GM12878 (cell line): Measurements from ENCODE around the gene SP100. TPM values are rescaled to one million over a fixed set of nuclear protein-coding genes. Genes with fewer than 3 reads are reported as not detected.
A peak's percentile ranks its signal among the peaks of the same experiment; 100 is the strongest.

Experiments used
- CBFB ChIP-seq: IDR thresholded peaks from 2 replicates; pipeline ENCODE4 v1.6.1; 2016; ENCODE audit warnings: antibody characterized with exemption, low read depth
- CREM ChIP-seq: IDR thresholded peaks from 2 replicates; pipeline ENCODE4 v1.6.1; 2014; ENCODE audit warnings: antibody characterized with exemption, low read depth
- DPF2 ChIP-seq: fragments of 450-650 bp; IDR thresholded peaks from 2 replicates; pipeline ENCODE4 v1.6.1; 2017; ENCODE audit warnings: mild to moderate bottlenecking
- JUND ChIP-seq: IDR thresholded peaks from 2 replicates; pipeline ENCODE4 v1.6.1; 2012; ENCODE audit warnings: low read depth, mild to moderate bottlenecking, low read length, improper control_type of control experiment, moderate library complexity
- MEF2B ChIP-seq: fragments of 450-650 bp; IDR thresholded peaks from 2 replicates; pipeline ENCODE4 v1.6.1; 2018; ENCODE audit warnings: mild to moderate bottlenecking, moderate library complexity; ENCODE audit not compliant: partially characterized antibody, poor library complexity, severe bottlenecking
- NR2F1 ChIP-seq: fragments of 450-650 bp; conservative IDR thresholded peaks from 2 replicates; pipeline ENCODE4 v1.6.1; 2017; ENCODE audit warnings: mild to moderate bottlenecking
- POU2F2 ChIP-seq: IDR thresholded peaks from 3 replicates; pipeline ENCODE4 v1.6.1; 2011; ENCODE audit warnings: low read depth, mild to moderate bottlenecking, low read length, borderline replicate concordance
- RCOR1 ChIP-seq: conservative IDR thresholded peaks from 2 replicates; pipeline ENCODE4 v1.6.1; 2012; ENCODE audit warnings: low read depth, low read length, improper control_type of control experiment
- RELA ChIP-seq: fragments of 450-650 bp; IDR thresholded peaks from 2 replicates; pipeline ENCODE4 v1.8.0; 2014; ENCODE audit warnings: borderline replicate concordance; ENCODE audit not compliant: partially characterized antibody
- SP1 ChIP-seq: IDR thresholded peaks from one replicate; pipeline ENCODE4 v1.6.1; 2011; ENCODE audit warnings: low read depth, low read length
- SPI1 ChIP-seq: IDR thresholded peaks from 2 replicates; pipeline ENCODE4 v1.6.1; 2011; ENCODE audit warnings: low read depth, mild to moderate bottlenecking, low read length, moderate library complexity, borderline replicate concordance; ENCODE audit not compliant: insufficient read depth
- TBL1XR1 ChIP-seq: IDR thresholded peaks from 2 replicates; pipeline ENCODE4 v1.6.1; 2012; ENCODE audit warnings: low read depth, low read length, improper control_type of control experiment
- YY1 ChIP-seq: IDR thresholded peaks from 2 replicates; pipeline ENCODE4 v1.6.1; 2011; ENCODE audit warnings: low read depth, mild to moderate bottlenecking, low read length
- ZBED1 ChIP-seq: IDR thresholded peaks from 2 replicates; pipeline ENCODE4 v1.6.1; 2016; ENCODE audit warnings: borderline replicate concordance
- ZNF217 ChIP-seq: fragments of 450-650 bp; IDR thresholded peaks from 2 replicates; pipeline ENCODE4 v1.6.1; 2017; ENCODE audit warnings: antibody characterized with exemption, mild to moderate bottlenecking
- ZNF622 ChIP-seq: fragments of 450-650 bp; IDR thresholded peaks from 2 replicates; pipeline ENCODE4 v1.6.1; 2017; ENCODE audit warnings: mild to moderate bottlenecking, inconsistent platforms
- polyA plus RNA-seq, 11 experiments: library from polyadenylated mRNA; depleted of rRNA in 4 of 11; unstranded in 6 of 11; stranded (reverse) in 5 of 11; fragments of >200 nt; fragmentation: Nextera tagmentation in 4 of 11; fragmentation: Illumina TruSeq in 1 of 11; extraction: Ambion mirVana in 4 of 11; extraction: Trizol in 1 of 11; gene quantifications; 1 replicate in 1 of 11; 2 replicates in 10 of 11; pipeline versions ENCODE4 v1.2.1 to v1.2.3, GENCODE V29; 2011 to 2016; ENCODE audit warnings: inconsistent platforms in 2 of 11, missing spikeins in 2 of 11, low read depth in 1 of 11
- total RNA-seq, 4 experiments: library from RNA; depleted of rRNA in 3 of 4; stranded (reverse); fragments of >200 nt in 3 of 4; fragmentation: Illumina TruSeq in 1 of 4; extraction: Trizol in 1 of 4; gene quantifications; 2 replicates each; pipeline versions ENCODE4 v1.2.1 to v1.2.3, GENCODE V29; 2013 to 2021
- TF ChIP-seq, protein P1 (sequence below): fragments of 450-650 bp; IDR thresholded peaks from 2 replicates; pipeline ENCODE4 v1.6.1; 2016; ENCODE audit warnings: mild to moderate bottlenecking
- TF ChIP-seq, protein P2 (sequence below): IDR thresholded peaks from 2 replicates; pipeline ENCODE4 v1.6.1; 2011; ENCODE audit warnings: borderline replicate concordance, low read depth, mild to moderate bottlenecking, moderate library complexity, mixed read lengths, low read length; ENCODE audit not compliant: insufficient read depth; ENCODE audit errors: extremely low read length
- TF ChIP-seq, protein P3 (sequence below): fragments of 450-650 bp; formaldehyde crosslinking; IDR thresholded peaks from 2 replicates; pipeline ENCODE4 v1.4.0; 2022; ENCODE audit warnings: mild to moderate bottlenecking, moderate library complexity
- TF ChIP-seq, protein P4 (sequence below): fragments of 450-650 bp; IDR thresholded peaks from 2 replicates; pipeline ENCODE4 v1.6.1; 2018; ENCODE audit warnings: borderline replicate concordance, mild to moderate bottlenecking; ENCODE audit not compliant: partially characterized antibody
- TF ChIP-seq, protein P5 (sequence below): IDR thresholded peaks from 2 replicates; pipeline ENCODE4 v1.6.1; 2012; ENCODE audit warnings: low read depth, low read length, improper control_type of control experiment

The SP100 gene
- total and polyA plus RNA-seq, 10 of the 15 experiments (the other 5 are each of a cell fraction or from before 2014, with no cell fraction given), result 109 to 239 (median 180) TPM

DNA sequence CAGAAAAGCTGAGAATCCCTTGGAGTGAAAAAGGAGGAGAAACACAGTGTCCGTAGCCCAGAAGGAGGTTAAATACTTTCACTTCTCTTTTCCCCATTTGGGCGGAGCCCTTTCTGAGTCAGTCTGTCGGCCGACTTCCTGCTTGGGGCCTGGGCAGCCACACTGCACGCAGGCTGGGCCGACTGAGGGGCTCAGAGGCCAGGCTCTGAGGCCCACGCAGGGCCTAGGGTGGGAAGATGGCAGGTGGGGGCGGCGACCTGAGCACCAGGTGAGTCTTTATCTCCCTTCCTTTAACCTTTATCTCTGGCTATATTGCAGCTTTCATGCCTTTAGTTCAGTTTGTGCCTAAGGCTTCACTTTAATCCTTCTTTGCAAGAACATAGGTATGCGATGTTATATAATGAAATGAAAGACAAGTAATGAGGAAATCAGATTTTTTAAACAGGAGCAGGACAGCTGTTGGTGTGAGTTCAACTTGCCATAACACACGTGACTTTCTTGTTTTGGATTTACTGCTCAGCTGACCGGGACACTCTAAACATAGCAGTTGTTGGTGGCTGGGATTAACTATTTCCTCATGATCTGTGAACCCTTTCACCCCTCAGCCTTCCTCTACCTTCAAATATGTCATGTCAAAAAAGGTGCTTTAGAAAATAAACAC is at the start of gene SP100 (continued):
- TF ChIP-seq TBL1XR1, result no peak
- TF ChIP-seq, protein P1, sequence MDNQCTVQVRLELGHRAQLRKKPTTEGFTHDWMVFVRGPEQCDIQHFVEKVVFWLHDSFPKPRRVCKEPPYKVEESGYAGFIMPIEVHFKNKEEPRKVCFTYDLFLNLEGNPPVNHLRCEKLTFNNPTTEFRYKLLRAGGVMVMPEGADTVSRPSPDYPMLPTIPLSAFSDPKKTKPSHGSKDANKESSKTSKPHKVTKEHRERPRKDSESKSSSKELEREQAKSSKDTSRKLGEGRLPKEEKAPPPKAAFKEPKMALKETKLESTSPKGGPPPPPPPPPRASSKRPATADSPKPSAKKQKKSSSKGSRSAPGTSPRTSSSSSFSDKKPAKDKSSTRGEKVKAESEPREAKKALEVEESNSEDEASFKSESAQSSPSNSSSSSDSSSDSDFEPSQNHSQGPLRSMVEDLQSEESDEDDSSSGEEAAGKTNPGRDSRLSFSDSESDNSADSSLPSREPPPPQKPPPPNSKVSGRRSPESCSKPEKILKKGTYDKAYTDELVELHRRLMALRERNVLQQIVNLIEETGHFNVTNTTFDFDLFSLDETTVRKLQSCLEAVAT, result peak; percentile 80; the same call in 1 of the 2 replicates
- TF ChIP-seq NR2F1, result 0 out of 2 replicates have a peak, but pooled peaks have one; percentile 22
- TF ChIP-seq RCOR1, result no peak
- peak; percentile 81; the same call in 1 of the 2 replicates for TF ChIP-seq CBFB
- no peak for TF ChIP-seq ZNF622
- peak; percentile 38; the same call in 1 of the 2 replicates for TF ChIP-seq CREM
- TF ChIP-seq, protein P2, sequence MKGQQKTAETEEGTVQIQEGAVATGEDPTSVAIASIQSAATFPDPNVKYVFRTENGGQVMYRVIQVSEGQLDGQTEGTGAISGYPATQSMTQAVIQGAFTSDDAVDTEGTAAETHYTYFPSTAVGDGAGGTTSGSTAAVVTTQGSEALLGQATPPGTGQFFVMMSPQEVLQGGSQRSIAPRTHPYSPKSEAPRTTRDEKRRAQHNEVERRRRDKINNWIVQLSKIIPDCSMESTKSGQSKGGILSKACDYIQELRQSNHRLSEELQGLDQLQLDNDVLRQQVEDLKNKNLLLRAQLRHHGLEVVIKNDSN, result peak; percentile 34
- TF ChIP-seq DPF2, result peak; percentile 79
- peak; percentile 91 for TF ChIP-seq POU2F2
- TF ChIP-seq, protein P3, sequence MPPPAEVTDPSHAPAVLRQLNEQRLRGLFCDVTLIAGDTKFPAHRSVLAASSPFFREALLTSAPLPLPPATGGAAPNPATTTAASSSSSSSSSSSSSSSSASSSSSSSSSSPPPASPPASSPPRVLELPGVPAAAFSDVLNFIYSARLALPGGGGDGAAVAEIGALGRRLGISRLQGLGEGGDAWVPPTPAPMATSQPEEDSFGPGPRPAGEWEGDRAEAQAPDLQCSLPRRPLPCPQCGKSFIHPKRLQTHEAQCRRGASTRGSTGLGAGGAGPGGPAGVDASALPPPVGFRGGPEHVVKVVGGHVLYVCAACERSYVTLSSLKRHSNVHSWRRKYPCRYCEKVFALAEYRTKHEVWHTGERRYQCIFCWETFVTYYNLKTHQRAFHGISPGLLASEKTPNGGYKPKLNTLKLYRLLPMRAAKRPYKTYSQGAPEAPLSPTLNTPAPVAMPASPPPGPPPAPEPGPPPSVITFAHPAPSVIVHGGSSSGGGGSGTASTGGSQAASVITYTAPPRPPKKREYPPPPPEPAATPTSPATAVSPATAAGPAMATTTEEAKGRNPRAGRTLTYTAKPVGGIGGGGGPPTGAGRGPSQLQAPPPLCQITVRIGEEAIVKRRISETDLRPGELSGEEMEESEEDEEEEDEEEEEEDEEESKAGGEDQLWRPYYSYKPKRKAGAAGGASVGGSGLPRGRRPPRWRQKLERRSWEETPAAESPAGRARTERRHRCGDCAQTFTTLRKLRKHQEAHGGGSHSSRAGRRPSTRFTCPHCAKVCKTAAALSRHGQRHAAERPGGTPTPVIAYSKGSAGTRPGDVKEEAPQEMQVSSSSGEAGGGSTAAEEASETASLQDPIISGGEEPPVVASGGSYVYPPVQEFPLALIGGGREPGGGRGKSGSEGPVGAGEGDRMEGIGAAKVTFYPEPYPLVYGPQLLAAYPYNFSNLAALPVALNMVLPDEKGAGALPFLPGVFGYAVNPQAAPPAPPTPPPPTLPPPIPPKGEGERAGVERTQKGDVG, result no peak
- peak; percentile 70; the same call in 1 of the 2 replicates for TF ChIP-seq YY1
- TF ChIP-seq RELA, result no peak
- TF ChIP-seq ZNF217, result peak; percentile 54; the same call in 1 of the 2 replicates
- TF ChIP-seq, protein P4, sequence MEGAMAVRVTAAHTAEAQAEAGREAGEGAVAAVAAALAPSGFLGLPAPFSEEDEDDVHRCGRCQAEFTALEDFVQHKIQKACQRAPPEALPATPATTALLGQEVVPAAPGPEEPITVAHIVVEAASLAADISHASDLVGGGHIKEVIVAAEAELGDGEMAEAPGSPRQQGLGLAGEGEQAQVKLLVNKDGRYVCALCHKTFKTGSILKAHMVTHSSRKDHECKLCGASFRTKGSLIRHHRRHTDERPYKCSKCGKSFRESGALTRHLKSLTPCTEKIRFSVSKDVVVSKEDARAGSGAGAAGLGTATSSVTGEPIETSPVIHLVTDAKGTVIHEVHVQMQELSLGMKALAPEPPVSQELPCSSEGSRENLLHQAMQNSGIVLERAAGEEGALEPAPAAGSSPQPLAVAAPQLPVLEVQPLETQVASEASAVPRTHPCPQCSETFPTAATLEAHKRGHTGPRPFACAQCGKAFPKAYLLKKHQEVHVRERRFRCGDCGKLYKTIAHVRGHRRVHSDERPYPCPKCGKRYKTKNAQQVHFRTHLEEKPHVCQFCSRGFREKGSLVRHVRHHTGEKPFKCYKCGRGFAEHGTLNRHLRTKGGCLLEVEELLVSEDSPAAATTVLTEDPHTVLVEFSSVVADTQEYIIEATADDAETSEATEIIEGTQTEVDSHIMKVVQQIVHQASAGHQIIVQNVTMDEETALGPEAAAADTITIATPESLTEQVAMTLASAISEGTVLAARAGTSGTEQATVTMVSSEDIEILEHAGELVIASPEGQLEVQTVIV, result peak; percentile 79
- peak; percentile 96 for TF ChIP-seq SPI1
- peak; percentile 52; the same call in 1 of the 2 replicates for TF ChIP-seq ZBED1
- TF ChIP-seq SP1, result peak; percentile 24
- peak; percentile 33 for TF ChIP-seq MEF2B
- no peak for TF ChIP-seq JUND
- TF ChIP-seq, protein P5, sequence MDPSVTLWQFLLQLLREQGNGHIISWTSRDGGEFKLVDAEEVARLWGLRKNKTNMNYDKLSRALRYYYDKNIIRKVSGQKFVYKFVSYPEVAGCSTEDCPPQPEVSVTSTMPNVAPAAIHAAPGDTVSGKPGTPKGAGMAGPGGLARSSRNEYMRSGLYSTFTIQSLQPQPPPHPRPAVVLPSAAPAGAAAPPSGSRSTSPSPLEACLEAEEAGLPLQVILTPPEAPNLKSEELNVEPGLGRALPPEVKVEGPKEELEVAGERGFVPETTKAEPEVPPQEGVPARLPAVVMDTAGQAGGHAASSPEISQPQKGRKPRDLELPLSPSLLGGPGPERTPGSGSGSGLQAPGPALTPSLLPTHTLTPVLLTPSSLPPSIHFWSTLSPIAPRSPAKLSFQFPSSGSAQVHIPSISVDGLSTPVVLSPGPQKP, result 0 out of 2 replicates have a peak, but pooled peaks have one; percentile 14
